ENCODE measurements around the gene TRAFD1. TPM values are rescaled to one million over a fixed set of nuclear protein-coding genes. Genes with fewer than 3 reads are reported as not detected.
A peak's percentile ranks its signal among the peaks of the same experiment; 100 is the strongest.

Gene TRAFD1
- total RNA-seq, 1 donor from 2014 or later, result 22.4 TPM

DNA sequence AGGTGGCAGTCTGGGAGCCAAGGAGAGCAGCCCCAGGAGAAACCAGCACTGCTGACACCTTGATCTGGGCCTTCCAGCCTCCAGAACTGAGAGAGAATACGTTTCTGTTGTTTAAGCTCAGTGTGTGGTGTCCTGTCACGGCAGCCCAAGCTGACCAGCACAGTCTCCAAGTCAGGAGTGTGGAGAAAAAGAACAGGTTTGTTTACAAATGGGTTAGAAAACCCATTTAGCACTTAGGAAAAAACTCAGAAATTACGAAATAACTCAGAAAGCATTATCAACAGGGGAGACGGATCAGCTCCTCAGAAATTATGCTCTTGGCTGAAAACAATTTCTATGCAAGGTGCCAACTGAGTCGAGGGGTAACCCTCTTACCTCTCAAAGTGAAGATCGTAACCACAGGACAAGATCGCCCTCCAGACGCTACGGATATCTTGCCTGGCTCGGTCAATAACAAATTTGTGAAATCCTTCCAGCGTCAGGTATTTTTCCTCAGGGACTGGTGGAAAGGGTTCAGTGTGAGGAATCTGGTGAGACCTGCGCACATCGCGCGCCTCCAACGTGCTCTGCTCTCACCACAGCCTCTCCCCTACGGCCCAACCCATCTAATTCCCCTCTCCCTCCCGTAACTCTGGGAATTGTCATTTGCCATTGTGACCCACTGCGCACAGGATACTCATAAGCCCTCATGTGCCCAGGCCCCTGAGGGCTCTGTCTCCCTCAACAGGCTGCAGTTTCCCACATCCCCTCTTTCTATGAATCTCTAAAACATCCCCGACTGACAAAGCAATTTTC is 50.2 kb downstream of the TRAFD1 start:
- no peak for DNase-seq (ENCODE audit: low spot score)

DNA sequence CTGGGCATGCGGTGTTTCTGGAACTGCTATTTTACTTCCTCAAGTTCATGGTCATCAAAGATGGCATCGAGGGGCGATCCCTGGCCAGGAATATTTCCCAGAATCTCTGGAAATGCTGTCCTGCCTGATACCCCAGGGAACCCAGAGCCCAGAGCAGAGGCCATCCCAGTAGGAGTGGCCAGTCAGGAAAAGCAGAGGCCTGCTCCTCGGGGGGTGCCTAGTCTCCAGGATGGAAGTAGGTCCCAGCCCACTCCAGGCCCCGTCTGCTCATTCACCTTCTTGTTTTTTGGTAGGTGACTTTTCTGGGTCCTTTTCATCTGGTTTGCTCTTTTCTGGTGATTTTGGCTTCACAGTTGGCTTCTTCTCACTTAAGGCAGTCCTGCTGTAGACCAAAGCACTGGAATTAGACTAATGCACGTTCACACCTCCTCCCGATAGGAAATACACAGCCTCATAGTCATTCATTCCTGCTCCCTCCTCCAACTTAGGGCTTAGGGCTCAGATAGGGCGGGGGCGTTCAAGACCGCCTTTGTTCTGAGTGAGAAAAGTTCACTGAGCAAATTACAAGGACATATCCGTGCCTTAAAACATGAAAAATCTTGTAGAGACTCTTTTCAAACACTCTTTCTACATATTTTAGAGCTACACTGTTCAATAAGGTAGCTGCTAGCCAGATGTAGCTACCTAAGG is 51.1 kb downstream of the TRAFD1 start:
- no peak for DNase-seq (ENCODE audit: low spot score)

DNA sequence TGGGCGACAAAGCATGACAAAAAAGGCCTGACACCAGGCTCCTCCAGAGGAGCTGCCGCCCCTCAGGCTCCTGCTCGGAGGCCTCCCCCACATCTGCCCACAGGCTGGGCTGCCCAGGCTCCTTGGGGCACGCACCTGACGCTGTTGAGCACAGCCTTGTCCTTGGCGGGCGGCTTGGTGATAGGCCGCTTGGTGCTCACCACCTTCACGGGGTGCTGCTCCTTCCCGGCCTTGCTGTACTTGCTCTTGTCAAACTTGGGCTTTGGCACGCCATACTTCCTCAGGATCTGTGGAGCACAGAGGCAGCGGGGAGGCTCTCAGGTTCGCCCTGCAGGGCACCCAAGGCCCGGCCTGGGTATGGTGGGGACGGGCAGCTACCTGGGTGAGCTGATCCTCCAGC is 53.4 kb downstream of the TRAFD1 start:
- DNase-seq (ENCODE audit: low spot score), result no peak

DNA sequence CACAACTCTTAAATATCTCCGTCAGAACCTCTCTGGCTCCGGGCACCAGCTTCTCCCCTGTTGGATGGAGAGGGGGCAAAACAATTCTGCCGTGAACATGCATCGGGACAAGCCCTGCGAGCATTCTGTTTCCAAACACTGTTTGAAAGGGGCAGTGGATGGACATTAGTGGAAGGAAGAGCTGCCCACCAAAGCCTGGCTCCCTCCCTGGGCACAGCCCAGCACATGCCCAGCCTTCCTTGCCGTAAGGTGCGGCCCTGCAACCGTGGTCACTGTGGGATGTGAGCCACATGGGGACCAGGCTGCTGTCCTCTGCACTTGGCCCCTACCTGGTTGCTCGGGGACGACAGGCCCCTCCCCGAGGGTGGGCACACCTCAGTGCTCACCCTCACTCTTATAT is 54.0 kb downstream of the TRAFD1 start:
- DNase-seq (ENCODE audit: low spot score), result no peak

DNA sequence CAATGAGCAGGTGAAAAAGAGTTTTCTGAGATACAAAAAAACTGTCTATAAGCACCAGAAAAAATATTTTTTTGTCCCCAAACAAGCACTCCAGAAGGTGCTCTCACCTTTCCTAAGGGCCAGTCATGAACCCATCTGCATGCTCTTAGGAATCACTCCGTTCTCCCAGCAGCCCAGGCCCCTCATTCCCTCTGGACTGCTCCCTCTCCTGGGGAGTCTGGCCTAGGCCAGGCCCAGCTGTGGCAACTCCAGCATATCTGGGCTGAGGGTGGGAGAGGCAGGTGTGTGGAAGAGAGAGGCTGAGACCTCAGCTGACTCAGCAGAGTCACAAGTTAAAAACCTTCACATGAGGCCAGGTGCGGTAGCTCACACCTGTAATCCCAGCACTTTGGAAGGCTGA is 54.6 kb downstream of the TRAFD1 start:
- no peak for DNase-seq (ENCODE audit: low spot score)

DNA sequence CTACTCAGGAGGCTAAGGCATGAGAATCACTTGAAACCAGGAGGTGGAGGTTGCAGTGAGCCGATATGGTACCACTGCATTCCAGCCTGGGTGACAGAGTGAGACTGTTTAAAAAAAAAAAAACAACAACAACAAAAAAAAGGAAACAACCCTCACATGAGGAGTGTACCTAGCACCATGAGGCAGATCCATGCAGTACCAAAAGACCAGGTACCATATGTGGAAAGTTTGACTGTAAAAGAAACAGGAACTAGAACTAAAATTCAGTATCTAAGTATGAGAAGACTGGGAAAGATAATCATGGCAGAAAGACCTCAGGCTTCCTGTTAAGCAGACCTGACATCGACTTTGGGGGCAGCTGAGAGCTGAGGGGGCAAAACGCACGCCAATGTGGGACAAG is 55.1 kb downstream of the TRAFD1 start:
- no peak for DNase-seq (ENCODE audit: low spot score)

DNA sequence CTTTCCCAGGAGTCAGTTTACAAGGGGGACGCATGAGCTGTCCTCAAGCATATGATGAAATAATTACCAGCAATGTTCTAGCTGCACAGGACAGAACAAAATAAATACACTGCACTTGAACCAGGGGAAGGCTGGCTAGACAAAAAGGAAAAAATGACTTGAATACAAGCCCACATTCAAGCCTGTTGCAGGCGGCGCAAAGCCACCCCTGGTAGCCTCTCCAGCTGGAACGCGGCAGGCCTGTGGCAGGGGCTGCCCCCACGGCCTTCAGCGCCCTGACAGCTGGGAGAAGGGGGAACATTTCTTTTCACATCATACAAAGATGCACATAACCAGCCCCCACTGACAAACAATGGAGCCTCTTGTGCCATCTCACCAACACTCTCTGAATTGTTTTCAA is 57.1 kb downstream of the TRAFD1 start:
- no peak for DNase-seq (ENCODE audit: low spot score)

DNA sequence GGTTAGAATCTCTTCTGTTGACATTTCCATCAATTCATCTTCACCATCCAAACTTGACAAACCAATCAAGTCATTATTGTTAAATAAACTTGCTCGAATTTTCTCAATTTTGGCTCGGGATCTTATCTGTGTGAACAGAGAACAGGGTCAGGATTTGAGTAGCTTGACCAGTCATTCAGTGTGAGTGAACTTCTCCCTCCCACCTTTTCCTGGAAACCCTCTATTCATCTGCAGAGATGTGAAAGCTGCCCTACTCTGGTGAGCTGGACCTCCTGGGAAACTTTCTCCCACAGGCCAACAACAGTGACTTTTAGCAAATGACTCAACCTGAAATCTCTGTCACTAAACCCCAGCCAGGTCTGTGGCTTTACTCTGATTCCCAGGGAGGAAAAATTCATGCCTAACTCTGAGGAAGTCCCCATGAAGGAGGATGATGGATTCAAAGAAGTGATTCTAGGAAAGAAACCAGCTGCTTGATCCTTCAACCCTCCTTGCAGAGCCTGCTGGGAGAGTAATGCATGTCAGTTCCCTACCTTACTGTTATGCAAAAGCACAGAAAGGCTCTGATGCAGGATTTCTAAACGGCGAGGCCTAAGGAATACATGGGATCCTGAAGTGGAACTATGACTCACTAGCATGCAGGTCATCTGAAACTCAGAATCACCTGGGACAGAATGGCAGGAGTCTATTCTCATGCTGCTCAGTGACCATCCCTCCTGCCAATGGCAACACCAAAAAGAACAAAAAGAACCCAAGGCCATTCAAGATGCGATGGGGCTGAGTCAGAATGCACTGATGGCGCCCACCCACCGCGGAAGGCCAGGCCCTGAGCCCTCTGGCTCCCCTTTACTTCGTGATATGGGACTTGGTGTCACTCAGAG is 58.0 kb downstream of the TRAFD1 start:
- no peak for DNase-seq (ENCODE audit: low spot score)

DNA sequence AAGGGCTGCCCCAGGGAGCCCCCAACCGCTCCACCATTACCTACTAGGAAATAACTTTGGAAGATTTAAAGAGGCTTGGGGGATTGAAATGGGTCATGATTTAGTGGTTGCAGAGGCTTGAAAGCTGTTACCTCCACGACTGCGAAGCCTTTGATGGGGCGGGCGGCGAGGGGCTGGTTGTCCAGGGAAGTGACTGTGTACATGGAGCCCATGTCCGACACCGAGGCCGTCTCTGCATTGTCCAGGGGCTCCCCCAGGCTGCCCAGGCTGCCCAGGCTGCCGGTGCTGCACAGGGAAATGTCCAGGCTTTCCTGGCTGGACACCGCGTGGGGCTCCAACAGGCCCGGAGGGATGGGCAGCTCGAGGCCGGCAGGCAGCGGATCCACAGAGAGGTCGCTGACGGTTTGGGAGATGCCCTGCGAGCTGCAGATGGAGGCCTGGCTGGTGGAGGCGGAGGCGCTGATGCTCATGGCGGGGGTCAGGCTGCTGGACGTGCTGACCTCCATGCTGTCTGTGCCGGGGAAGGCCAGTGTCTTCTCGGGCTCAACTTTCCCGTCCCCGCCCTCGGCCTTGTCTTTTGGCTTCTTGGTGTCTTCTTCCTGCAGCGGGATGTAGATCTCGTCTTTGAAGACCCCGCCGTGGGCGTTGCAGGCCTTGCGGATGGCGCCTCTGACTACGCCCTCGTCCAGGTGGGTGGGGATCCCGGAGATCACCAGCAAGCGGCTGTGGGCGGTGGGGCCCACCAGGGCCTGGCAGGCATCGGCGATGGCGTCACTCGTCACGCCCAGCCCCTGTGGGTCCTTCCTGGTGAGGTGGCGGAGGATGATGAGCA is 58.9 kb downstream of the TRAFD1 start:
- DNase-seq (ENCODE audit: low spot score), result no peak

DNA sequence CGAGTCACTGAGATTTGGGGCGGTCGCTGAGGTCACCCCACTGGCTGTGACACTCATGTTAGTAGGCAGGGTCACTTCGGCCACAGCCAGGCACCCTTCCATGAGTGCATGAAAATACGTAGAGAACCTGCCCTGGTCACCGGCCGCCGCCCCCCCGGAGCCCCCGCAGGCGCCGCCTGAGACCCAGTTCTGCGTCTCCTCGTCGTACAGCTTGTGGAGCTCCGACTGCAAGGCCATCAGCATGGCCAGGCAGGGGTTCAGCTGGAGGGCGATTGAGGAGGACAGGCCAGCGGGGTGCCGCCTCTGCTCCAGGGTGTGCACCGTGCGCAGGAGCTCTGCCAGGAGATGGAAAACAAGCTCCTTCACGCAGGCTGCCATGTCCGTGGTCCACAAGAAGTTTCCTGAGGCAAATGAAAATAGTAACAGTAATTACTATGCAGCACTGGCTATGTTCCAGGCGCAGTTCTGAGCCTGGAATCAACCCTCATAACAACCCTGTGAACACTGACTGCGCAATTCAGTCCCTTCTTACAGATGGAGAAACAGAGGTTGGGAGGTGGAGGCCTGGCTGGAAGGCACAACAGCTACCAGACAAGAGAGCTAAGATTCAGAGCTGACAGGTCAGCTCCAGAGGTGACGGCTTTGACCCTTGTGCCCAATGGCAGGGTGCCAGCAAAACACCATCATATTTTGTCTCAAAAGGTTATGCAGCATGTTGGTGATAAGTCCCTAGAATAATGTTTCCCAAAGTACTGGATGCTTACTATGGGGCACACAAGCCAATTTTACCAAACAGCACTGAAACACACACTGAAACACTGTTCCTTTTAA is 59.9 kb downstream of the TRAFD1 start:
- no peak for DNase-seq (ENCODE audit: low spot score)

DNA sequence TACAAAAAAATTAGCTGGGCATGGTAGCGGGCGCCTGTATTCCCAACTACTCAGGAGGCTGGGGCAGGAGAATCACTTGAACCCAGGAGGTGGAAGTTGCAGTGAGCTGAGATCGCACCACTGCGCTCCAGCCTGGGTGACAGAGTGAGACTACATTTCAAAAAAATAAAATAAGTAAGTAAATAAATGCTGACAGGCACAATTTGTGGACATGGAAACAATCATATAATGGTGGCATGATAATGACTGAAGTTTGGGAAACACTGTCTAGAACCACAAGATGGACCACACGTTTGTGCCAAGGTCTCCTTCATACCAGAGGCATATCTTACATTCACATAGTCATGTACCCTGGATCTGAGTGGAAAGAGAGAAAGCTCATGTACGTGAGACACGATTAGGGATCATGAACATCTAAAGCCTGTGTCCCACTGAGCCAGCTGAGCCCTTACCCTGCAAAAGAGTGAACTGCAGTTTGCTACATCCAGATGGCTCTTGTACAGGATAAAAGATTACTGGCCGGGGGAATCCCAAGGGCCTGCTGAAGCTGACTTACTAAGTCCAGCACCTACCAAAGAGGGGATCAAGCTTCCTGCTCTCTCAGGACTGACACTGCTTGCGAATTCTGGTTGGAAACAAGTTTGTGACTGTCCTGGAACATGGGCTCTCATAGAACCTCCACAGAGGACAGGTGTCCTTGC is 62.9 kb downstream of the TRAFD1 start:
- no peak for DNase-seq (ENCODE audit: low spot score)

DNA sequence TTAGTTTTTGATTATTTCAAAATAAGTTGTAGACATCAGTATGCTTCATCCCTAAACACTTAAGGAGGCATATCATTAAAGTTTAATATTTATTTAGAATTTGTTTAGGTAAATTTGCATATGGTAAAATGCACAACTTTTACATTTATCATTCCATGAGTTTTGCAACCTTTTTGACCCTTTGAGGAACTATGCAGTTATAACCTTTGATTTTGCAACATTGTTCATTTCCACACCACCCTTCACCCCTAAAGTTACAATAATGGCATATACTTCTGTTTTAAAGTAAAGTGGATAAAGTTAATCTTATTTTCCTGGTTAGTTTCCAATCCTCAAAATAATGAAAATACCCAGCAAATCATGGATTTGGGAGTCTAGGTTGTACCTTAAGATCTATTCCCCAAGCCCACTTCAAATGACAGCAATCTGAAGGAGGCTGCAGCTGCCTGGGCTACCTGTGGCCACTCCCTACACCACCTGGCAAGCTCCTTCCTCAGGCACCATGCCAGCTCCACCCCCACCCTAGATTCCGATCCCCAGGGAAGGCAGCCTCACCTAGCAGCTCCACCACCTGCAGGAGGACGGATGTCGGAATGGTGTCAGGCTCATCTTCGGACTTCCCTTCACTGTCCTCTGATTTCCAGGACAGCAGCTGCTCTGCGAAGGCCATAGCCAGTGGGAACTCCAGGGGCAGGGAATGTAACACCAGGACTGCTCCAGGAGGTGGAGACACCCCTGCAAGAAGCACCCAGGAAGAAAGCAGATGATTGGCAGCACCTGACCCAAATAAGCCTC is 65.1 kb downstream of the TRAFD1 start:
- no peak for DNase-seq (ENCODE audit: low spot score)

DNA sequence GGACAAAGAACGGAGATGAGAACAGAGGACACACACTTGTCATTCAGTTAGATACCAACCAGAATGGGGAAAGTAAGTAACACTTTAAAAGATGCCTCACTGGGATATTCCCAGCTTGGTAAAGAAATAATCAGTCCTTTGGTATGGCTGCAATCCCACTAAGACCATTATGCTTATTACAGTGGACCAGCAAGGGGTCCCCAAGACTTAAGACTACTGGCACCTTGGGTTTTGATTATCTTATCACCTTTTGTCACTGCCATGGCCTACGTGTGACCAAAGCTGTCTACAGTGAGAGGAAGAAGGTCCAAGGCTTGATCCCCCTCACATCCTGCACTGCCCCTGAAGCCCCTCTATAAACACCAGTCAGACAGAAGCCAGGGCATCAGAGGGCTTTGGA is 65.8 kb downstream of the TRAFD1 start:
- DNase-seq (ENCODE audit: low spot score), result no peak

DNA sequence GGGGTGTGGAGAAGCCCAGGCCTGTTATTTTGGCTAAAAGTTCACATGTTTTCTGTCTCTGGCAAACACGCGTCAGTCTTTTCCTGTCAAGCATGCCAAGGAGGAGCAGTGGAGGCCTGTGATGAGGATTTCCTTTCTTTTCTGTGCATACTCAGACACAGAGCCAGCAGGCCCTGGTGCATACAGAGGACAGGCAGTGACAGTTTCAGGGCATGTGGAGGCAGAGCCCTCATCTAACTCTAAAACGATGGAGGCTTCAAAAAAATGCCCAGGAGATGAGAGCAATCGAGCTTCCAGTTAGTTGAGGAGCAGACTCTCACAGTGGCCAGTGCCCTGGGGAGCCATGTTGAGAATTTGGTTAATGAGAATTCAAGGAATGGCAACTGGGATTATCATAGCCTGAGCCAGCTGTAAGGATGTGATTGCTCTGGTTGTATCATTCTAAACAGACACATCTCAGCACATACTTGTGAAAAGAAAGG is 66.5 kb downstream of the TRAFD1 start:
- DNase-seq (ENCODE audit: low spot score), result peak; percentile 29

DNA sequence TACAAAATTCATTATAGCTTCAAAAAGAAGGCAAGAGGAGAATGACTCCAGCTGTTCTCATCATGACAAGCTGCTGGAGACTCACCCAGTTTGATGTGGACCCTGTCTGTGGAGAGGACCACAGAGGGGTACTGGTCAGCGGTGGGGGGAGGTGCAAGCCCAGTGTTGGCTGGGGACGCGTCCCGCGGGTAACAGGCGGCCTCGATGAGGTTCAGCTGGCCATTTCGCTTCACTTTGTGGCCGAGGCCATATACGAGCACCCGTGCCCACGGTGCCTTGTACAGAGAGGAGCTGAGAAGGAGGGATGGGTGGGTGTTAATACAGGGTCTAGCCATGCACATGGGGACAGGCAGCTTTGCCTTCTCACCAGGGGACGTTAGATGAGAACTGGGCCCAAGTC is 67.1 kb downstream of the TRAFD1 start:
- no peak for DNase-seq (ENCODE audit: low spot score)

DNA sequence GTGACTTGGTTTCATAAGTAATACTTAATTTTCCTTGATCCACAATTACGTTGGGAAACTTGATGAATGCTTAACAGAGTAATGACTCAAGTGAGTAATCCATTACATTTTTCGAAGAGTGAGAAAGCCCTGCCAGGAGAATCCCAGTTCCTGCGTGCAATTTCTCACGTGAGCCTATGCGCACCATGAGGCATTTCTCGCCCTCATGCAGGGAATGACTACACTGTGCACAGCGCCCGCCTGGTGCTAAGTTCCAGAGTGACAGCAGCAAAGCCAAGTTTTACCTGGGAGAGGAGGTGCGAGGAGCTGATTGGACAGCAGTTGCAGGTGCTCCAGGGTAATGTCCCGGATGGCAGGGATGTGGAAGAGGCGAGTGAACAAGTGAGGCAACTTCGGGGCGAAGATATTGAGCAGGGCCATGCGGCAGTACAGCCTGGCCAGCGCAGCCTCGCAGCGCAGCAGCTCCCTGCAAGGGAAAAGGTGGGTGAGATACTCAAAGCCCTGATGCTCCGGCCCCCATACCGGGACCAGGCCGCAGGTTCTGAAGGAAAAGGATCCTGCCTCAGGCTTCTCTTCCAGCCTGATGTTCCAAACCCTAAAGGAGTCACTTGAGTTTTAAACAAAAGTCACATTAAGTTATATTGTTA is 69.4 kb downstream of the TRAFD1 start:
- DNase-seq (ENCODE audit: low spot score), result no peak

DNA sequence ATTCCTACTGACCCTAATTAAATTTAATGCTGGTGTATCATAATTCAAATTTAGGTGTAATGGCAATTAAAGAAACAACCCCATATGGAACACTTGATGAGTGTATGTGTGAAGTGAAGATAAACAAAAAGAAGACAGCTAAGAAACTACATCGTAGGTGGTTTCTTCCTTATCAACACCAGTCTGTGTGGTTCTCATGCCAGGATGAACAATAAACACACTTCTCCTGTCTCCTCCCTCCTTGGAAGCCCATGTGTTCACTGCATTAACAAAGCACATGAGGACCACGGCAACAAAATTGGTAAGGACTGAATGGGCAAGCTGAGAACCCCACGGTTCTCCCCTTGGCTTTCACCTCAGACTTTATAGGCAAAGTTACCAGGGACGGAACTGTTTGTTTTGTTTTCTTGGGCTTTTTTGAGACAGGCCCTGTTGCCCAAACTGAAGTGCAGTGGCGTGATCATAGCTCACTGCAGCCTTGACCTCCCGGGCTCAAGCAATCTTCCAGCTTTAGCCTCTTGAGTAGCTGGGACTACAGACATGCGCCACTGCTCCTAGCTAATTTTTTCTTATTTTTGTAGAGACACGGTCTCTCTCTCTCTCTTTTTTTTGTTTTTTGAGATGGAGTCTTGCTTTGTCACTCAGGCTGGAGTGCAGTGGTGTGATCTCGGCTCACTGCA is 71.0 kb downstream of the TRAFD1 start:
- no peak for DNase-seq (ENCODE audit: low spot score)
